ENCODE data around the gene CENPU. TPM values are rescaled to one million over a fixed set of nuclear protein-coding genes. Genes with fewer than 3 reads are reported as not detected.

CENPU gene
- total and polyA plus RNA-seq, 12 donors: 0.62 to 4.6 (median 1.4) TPM

DNA sequence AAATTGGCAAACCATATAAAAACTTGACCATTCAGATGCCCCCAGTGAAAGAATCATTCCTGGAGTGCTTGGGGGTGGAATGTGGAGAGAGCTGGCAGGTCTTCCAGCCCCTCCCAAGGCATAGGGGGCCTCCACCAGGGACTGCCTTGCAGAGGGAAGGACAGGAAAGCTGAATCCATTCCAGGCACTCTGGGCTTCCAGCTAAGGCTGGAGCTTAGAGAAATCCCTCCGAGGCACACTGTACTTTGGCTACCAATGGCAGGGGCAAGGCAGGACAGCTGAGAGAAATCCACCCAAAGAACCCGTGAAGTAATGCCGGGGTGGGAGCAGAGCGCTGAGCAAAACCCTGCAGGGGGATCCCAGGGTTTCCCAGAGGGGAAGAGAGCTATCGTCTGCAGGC, 4.0 kb downstream of the CENPU start:
- peak overlapping the region in 4 of 10 donors; percentile 22 to 56 (median 37) for H3K27ac ChIP-seq
- no peaks in the 10 kb centered on the region for H3K27me3 ChIP-seq
- ATAC-seq: no peak
- H3K9me3 ChIP-seq: peaks cover 0 to 7% (median 0%) of the 10 kb centered on the region in 11 donors
- H3K4me3 ChIP-seq: no peak overlapping the region
- 46 to 58% methylated on average over 5 of the region's 5 CpGs for WGBS, 2 donors
- TF ChIP-seq, protein P1, sequence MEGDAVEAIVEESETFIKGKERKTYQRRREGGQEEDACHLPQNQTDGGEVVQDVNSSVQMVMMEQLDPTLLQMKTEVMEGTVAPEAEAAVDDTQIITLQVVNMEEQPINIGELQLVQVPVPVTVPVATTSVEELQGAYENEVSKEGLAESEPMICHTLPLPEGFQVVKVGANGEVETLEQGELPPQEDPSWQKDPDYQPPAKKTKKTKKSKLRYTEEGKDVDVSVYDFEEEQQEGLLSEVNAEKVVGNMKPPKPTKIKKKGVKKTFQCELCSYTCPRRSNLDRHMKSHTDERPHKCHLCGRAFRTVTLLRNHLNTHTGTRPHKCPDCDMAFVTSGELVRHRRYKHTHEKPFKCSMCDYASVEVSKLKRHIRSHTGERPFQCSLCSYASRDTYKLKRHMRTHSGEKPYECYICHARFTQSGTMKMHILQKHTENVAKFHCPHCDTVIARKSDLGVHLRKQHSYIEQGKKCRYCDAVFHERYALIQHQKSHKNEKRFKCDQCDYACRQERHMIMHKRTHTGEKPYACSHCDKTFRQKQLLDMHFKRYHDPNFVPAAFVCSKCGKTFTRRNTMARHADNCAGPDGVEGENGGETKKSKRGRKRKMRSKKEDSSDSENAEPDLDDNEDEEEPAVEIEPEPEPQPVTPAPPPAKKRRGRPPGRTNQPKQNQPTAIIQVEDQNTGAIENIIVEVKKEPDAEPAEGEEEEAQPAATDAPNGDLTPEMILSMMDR (IDR thresholded peaks at IDR 0.05): no peak
- H3K4me1 ChIP-seq: peaks cover 0 to 34% (median 15%) of the 10 kb centered on the region in 9 donors
- DNase-seq: no peak
- intact Hi-C loops (cut with DNase I): loop anchor here in 5 of 10 donors (5.0 to 10.0 kb wide), 3 partner anchors 78 to 85 kb away; partner anchors contain the start of genes CASP3 (in 3 of the 5) and PRIMPOL (in 3 of the 5)
- H3K36me3 ChIP-seq: peaks cover 0 to 21% (median 0%) of the 10 kb centered on the region in 9 donors

GRCh38 chr4:184728858-184729257, 5.0 kb downstream of the CENPU start:
- H3K9me3 ChIP-seq: peaks cover 0 to 7% (median 0%) of the 10 kb centered on the region in 11 donors
- 60 to 80% methylated on average over 2 of the region's 2 CpGs for WGBS, 2 donors
- H3K4me3 ChIP-seq: no peak overlapping the region
- H3K27ac ChIP-seq: peak overlapping the region in 1 of 10 donors; percentile 36
- peaks cover 0 to 32% (median 0%) of the 10 kb centered on the region in 9 donors for H3K36me3 ChIP-seq
- ATAC-seq (no peak), DNase-seq (no peak)
- H3K27me3 ChIP-seq: no peaks in the 10 kb centered on the region
- TF ChIP-seq, protein P1 (IDR thresholded peaks at IDR 0.05): no peak
- intact Hi-C loops (cut with DNase I): no loop called here
- H3K4me1 ChIP-seq: peaks cover 0 to 26% (median 10%) of the 10 kb centered on the region in 9 donors

DNA sequence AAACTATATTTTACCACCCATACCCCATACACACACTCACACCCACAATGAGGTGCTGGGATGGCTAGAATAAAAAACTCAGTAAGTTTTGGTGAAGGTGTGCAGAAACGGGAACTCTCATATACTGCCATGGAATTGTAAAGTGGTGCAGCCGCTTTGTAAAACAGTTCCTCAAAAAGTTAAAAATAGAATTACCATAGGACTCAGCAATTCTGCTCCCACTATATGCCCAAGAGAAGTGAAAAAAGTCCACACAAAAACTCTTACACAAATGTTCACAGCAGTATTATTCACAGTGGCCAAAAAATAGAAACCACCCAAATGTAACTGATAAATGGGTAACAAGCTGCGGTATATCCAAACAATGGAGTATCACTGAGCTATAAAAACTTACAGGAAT, 6.5 kb downstream of the CENPU start:
- intact Hi-C loops (cut with DNase I): no loop called here
- DNase-seq (no peak), ATAC-seq (no peak)
- Histone ChIP-seq H3K4me1 (peaks cover 0 to 14% (median 0%) of the 10 kb centered on the region in 9 donors), H3K4me3 (no peak overlapping the region), H3K27me3 (no peaks in the 10 kb centered on the region), H3K36me3 (peaks cover 0 to 41% (median 0%) of the 10 kb centered on the region in 9 donors), H3K9me3 (peaks cover 0 to 7% (median 0%) of the 10 kb centered on the region in 11 donors), H3K27ac (no peak overlapping the region)
- 93 to 95% methylated on average over 3 of the region's 3 CpGs for WGBS, 2 donors
- TF ChIP-seq, protein P1 (IDR thresholded peaks at IDR 0.05): no peak

GRCh38 chr4:184722798-184723197, 11.1 kb downstream of the CENPU start:
- intact Hi-C loops (cut with DNase I): no loop called here
- H3K9me3 ChIP-seq: peaks cover 0 to 24% (median 0%) of the 10 kb centered on the region in 11 donors
- 44 to 81% methylated on average over 1 of the region's 1 CpG for WGBS, 2 donors

More at GRCh38 chr4:184722798-184723197, 11.1 kb downstream of the CENPU start:
- H3K27me3 ChIP-seq: no peaks in the 10 kb centered on the region
- H3K36me3 ChIP-seq: peaks cover 0 to 54% (median 0%) of the 10 kb centered on the region in 9 donors
- no peak overlapping the region for H3K4me3 ChIP-seq
- ATAC-seq: no peak
- DNase-seq: no peak
- H3K4me1 ChIP-seq: peaks cover 0 to 7% (median 0%) of the 10 kb centered on the region in 9 donors
- H3K27ac ChIP-seq: no peak overlapping the region
- TF ChIP-seq, protein P1 (IDR thresholded peaks at IDR 0.05): no peak

All from heart right ventricle (tissue), 16 donors.